Endothelial cell of umbilical vein (primary cell): ENCODE data around the gene ANKS1A. TPM values are rescaled to one million over a fixed set of nuclear protein-coding genes. Genes with fewer than 3 reads are reported as not detected.
A peak's percentile ranks its signal among the peaks of the same experiment; 100 is the strongest.

Experiments
- BruUV-seq: library from RNA; stranded (reverse); fragments of 400-500 nt; replicated peaks from 2 replicates; lab custom pipeline; 2021; lab: Mats Ljungman, UMichigan
- CTCF ChIA-PET: fragments of 300-600, 350-600 bp; sonication (Branson Sonifier 250); formaldehyde crosslinking; loops from one replicate; lab custom pipeline; 2021; ENCODE audit warnings: antibody characterized with exemption, inconsistent platforms; lab: Charles Lee
- POLR2A ChIA-PET: fragments of 300-600, 350-600 bp; sonication (Branson Sonifier 250); formaldehyde crosslinking; loops from one replicate; lab custom pipeline; 2021; ENCODE audit warnings: antibody characterized with exemption, inconsistent platforms; lab: Charles Lee
- DNase-seq: peaks from one replicate; pipeline ENCODE4 v3.0.0-alpha.2; 2011; ENCODE audit warnings: low read depth, low spot score
- FAIRE-seq: peaks from 2 replicates; lab custom pipeline; 2011; peaks lifted over from hg19 to GRCh38; lab: Jason Lieb, UNC
- H2AFZ ChIP-seq: 2 replicates; pipeline ENCODE4 v1.6.0; 2012; ENCODE audit warnings: low read depth, low read length, control low read depth, inconsistent platforms
- H3K27ac ChIP-seq: 2 replicates; pipeline ENCODE4 v1.5.1; 2011; ENCODE audit warnings: low read depth, mild to moderate bottlenecking, control low read depth, low read length, moderate library complexity; ENCODE audit not compliant: insufficient read depth
- H3K27me3 ChIP-seq, 2 experiments: 2 replicates each; pipeline versions ENCODE4 v1.6.0 to v1.6.1; 2011; ENCODE audit warnings: low read length in 2 of 2, mixed read lengths in 1 of 2; ENCODE audit not compliant: control insufficient read depth in 2 of 2, insufficient read depth in 2 of 2
- H3K36me3 ChIP-seq, 2 experiments: 2 replicates in 1 of 2; 3 replicates in 1 of 2; pipeline ENCODE4 v1.5.1; 2011; ENCODE audit warnings: low read length in 2 of 2, mild to moderate bottlenecking in 1 of 2, moderate library complexity in 1 of 2; ENCODE audit not compliant: control insufficient read depth in 2 of 2, insufficient read depth in 2 of 2; ENCODE audit errors: extremely low read depth in 1 of 2
- H3K4me1 ChIP-seq: 3 replicates; pipeline ENCODE4 v1.5.1; 2011; ENCODE audit warnings: mild to moderate bottlenecking, low read length; ENCODE audit not compliant: control insufficient read depth, insufficient read depth; ENCODE audit errors: extremely low read depth
- H3K4me2 ChIP-seq: 2 replicates; pipeline ENCODE4 v1.6.1; 2011; ENCODE audit warnings: low read length, control low read depth, mixed read lengths; ENCODE audit not compliant: insufficient read depth
- H3K4me3 ChIP-seq, 3 experiments: fragments of 200-600 bp in 1 of 3; sonication (generic), shearing (Covaris generic) in 1 of 3; replicated peaks in 1 of 3; 2 replicates each; pipeline ENCODE4 v1.5.1; 2011 to 2016; ENCODE audit warnings: control low read depth in 3 of 3, low read length in 3 of 3, mild to moderate bottlenecking in 2 of 3, inconsistent platforms in 1 of 3, low read depth in 1 of 3, moderate library complexity in 1 of 3; ENCODE audit not compliant: insufficient read depth in 1 of 3
- H3K79me2 ChIP-seq: 2 replicates; pipeline ENCODE4 v1.6.0; 2012; ENCODE audit warnings: low read length, inconsistent platforms; ENCODE audit not compliant: control insufficient read depth, insufficient read depth
- H3K9ac ChIP-seq: replicated peaks from 2 replicates; pipeline ENCODE3; 2011; ENCODE audit warnings: low read length, control low read depth; ENCODE audit not compliant: insufficient read depth; ENCODE audit errors: extremely low read depth
- H3K9me1 ChIP-seq: replicated peaks from 3 replicates; pipeline ENCODE4 v1.6.0; 2011; ENCODE audit warnings: mild to moderate bottlenecking, low read length; ENCODE audit not compliant: control insufficient read depth, insufficient read depth; ENCODE audit errors: extremely low read depth
- H3K9me3 ChIP-seq: replicated peaks from 2 replicates; pipeline ENCODE4 v1.5.1; 2012; ENCODE audit warnings: low read length, inconsistent platforms; ENCODE audit not compliant: control insufficient read depth, insufficient read depth
- H4K20me1 ChIP-seq: replicated peaks from 2 replicates; pipeline ENCODE3; 2011; ENCODE audit warnings: mild to moderate bottlenecking, low read length; ENCODE audit not compliant: control insufficient read depth, insufficient read depth; ENCODE audit errors: extremely low read depth
- EZH2 ChIP-seq: IDR thresholded peaks from 2 replicates; pipeline ENCODE4 v1.6.1; 2012; ENCODE audit warnings: borderline replicate concordance, low read depth, mild to moderate bottlenecking, moderate library complexity, low read length, inconsistent platforms; ENCODE audit not compliant: severe bottlenecking
- FOS ChIP-seq: IDR thresholded peaks from 2 replicates; pipeline ENCODE4 v1.6.1; 2011; ENCODE audit warnings: mild to moderate bottlenecking, low read length, moderate library complexity, borderline replicate concordance; ENCODE audit not compliant: insufficient read depth
- GATA2 ChIP-seq: IDR thresholded peaks from 2 replicates; pipeline ENCODE4 v1.7.0; 2011; ENCODE audit warnings: low read depth, mild to moderate bottlenecking, moderate library complexity, mixed read lengths, low read length; ENCODE audit not compliant: insufficient read length, insufficient read depth
- JUN ChIP-seq: IDR thresholded peaks from 2 replicates; pipeline ENCODE4 v1.6.1; 2011; ENCODE audit warnings: borderline replicate concordance, low read depth; ENCODE audit not compliant: insufficient read length, insufficient read depth
- MYC ChIP-seq: IDR thresholded peaks from one replicate; pipeline ENCODE4 v1.6.1; 2011; ENCODE audit warnings: mild to moderate bottlenecking, low read depth, low read length
- POLR2A ChIP-seq: IDR thresholded peaks from 2 replicates; pipeline ENCODE4 v1.6.1; 2012; ENCODE audit warnings: low read depth, mild to moderate bottlenecking, control low read depth, low read length
- POLR2AphosphoS5 ChIP-seq: IDR thresholded peaks from 2 replicates; pipeline ENCODE4 v1.6.1; 2012; ENCODE audit warnings: low read depth, mild to moderate bottlenecking, control low read depth, low read length, moderate library complexity; ENCODE audit not compliant: insufficient read depth
- dilution Hi-C: fragments of 300-500 bp; cut with MboI; formaldehyde crosslinking; loops from one replicate; pipeline ENCODE4 v1.15.0; 2019; ENCODE audit warnings: low sequenced_read_pairs; ENCODE audit not compliant: extremely low pct_ligation_motif_present
- intact Hi-C: fragments of 100-400 bp; cut with micrococcal nuclease; formaldehyde crosslinking; loops from one replicate; pipeline ENCODE4 v1.10.0; 2022
- polyA plus RNA-seq, 4 experiments: library from polyadenylated mRNA; depleted of rRNA in 3 of 4; stranded (reverse) in 3 of 4; unstranded in 1 of 4; fragments of >200 nt; gene quantifications; 2 replicates each; pipeline versions ENCODE4 v1.2.1 to v1.2.3, GENCODE V29; 2011 to 2012; ENCODE audit warnings: missing spikeins in 1 of 4
- total RNA-seq: library from RNA; stranded (reverse); gene quantifications from 2 replicates; pipeline ENCODE4 v1.2.3, GENCODE V29; 2021
- TF ChIP-seq, protein P1 (sequence below), 2 donors: IDR thresholded peaks; 1 replicate in 1 of 2; 2 replicates in 1 of 2; pipeline ENCODE4 v1.5.1; 2011; ENCODE audit warnings: low read length in 2 of 2, mild to moderate bottlenecking in 2 of 2, moderate library complexity in 2 of 2, control low read depth in 1 of 2, inconsistent platforms in 1 of 2, low read depth in 1 of 2; ENCODE audit not compliant: insufficient read depth in 1 of 2; ENCODE audit errors: extremely low read depth in 1 of 2
- TF ChIP-seq, protein P2 (sequence below): IDR thresholded peaks from 2 replicates; pipeline ENCODE4 v1.6.1; 2011; ENCODE audit not compliant: insufficient read depth, insufficient read length

The ANKS1A gene
- total and polyA plus RNA-seq, 2 donors (not counting 3 experiments of a cell fraction or from before 2014, with no cell fraction given) = 8.9 to 26.1 TPM

DNA sequence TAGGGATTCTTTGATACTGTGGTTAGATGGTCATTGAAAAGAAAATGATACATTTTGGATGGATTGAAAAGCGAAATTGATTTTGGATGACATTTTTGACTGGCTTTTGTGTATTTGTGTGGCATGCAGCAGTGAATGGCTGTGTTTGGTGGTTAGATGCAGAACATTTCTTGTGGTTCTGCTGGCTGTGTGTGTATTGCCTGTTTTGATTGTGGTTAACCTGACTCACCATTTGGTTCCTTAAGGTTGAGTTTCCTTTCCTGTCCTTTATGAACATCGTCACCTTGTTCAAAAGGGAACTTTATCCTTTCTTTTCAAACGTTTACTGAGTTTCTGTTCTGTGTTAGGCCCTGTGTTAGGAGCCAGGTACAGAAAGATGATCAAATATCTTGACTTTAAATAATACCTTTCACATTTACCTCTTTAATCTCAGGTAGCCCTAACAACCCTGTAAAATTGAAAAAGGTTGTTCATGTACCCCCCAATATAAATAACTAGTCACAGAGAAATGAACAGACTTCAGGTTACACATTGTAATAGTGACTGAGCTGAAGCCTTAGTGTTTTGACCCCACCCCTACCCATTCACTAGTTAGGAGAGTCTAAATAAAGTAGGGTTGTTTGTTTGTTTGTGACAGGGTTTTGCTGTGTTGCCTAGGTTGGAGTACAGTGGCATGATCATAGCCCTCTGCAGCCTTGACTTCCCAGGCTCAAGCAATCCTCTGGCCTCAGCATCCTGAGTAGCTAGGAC is 23.8 kb downstream of the ANKS1A start:
- H3K79me2 ChIP-seq = peaks cover 5% of the 10 kb centered on the region
- intact Hi-C loops = no loop called here
- BruUV-seq = no TSS peak
- no peaks in the 10 kb centered on the region for H3K9me1 ChIP-seq
- CTCF ChIA-PET = interaction anchor here (1.2 kb wide), 1 partner anchor 21 kb away, joined by 3 read pairs; no protein-coding TSS in a partner anchor
- H2AFZ ChIP-seq = no peak overlapping the region
- H3K27ac ChIP-seq = peak overlapping the region; percentile 67
- peaks cover 20% of the 10 kb centered on the region for H3K4me1 ChIP-seq
- dilution Hi-C loops = no loop called here
- DNase-seq = peak; percentile 16
- peak overlapping the region; percentile 72 for H3K4me2 ChIP-seq
- TF ChIP-seq FOS (peak; percentile 79), POLR2A (no peak), JUN (peak; percentile 49)
- no peak overlapping the region for H3K4me3 ChIP-seq
- POLR2A ChIA-PET = no interaction called here
- H4K20me1 ChIP-seq = no peaks in the 10 kb centered on the region
- no peaks in the 10 kb centered on the region for H3K36me3 ChIP-seq
- H3K9ac ChIP-seq = no peak overlapping the region
- H3K27me3 ChIP-seq = no peaks in the 10 kb centered on the region
- H3K9me3 ChIP-seq = no peaks in the 10 kb centered on the region
- FAIRE-seq = peak; percentile 33

DNA sequence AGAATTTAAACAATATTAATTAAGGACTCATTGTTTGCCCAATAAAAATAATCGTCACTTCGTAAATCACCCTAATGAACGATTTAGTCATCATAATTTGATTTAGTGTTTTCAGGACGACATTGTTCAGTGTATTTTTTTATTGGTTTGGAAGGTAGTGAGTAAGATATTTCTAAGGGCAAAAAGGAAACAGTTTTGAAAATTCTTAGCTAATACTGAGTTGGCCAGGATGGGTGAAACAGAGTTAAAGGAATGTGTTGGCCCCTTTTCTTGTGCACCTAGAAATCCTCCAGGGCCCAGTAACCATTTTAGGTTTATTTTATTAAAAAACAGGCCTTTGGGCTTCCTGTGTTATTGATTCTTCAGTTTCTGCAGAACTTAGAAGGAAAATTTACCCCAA is 25.3 kb downstream of the ANKS1A start:
- ChIA-PET POLR2A (no interaction called here), CTCF (interaction anchor here (1.2 to 1.7 kb wide), 2 partner anchors 22 to 326 kb away, joined by 3 to 4 read pairs; no protein-coding TSS in a partner anchor)
- intact Hi-C loops = no loop called here
- Histone ChIP-seq H3K27ac (peak overlapping the region; percentile 20), H3K9ac (no peak overlapping the region), H3K79me2 (peaks cover 5% of the 10 kb centered on the region), H3K4me1 (peaks cover 25% of the 10 kb centered on the region), H2AFZ (no peak overlapping the region), H3K9me1 (no peaks in the 10 kb centered on the region), H3K4me2 (peak overlapping the region; percentile 22), H3K36me3 (no peaks in the 10 kb centered on the region), H3K9me3 (no peaks in the 10 kb centered on the region), H4K20me1 (no peaks in the 10 kb centered on the region), H3K27me3 (no peaks in the 10 kb centered on the region), H3K4me3 (no peak overlapping the region)
- dilution Hi-C loops = no loop called here
- BruUV-seq = no TSS peak
- DNase-seq (peak; percentile 12), FAIRE-seq (no peak)
- TF ChIP-seq, protein P1, sequence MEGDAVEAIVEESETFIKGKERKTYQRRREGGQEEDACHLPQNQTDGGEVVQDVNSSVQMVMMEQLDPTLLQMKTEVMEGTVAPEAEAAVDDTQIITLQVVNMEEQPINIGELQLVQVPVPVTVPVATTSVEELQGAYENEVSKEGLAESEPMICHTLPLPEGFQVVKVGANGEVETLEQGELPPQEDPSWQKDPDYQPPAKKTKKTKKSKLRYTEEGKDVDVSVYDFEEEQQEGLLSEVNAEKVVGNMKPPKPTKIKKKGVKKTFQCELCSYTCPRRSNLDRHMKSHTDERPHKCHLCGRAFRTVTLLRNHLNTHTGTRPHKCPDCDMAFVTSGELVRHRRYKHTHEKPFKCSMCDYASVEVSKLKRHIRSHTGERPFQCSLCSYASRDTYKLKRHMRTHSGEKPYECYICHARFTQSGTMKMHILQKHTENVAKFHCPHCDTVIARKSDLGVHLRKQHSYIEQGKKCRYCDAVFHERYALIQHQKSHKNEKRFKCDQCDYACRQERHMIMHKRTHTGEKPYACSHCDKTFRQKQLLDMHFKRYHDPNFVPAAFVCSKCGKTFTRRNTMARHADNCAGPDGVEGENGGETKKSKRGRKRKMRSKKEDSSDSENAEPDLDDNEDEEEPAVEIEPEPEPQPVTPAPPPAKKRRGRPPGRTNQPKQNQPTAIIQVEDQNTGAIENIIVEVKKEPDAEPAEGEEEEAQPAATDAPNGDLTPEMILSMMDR (IDR thresholded peaks at IDR 0.05; ENCODE audit: extremely low read depth in 1 of 2, insufficient read depth in 1 of 2, low read depth in 1 of 2, low read length in 2 of 2) = no peak
- TF ChIP-seq MYC (no peak), EZH2 (no peak), POLR2AphosphoS5 (no peak), GATA2 (no peak), JUN (no peak), FOS (no peak), POLR2A (no peak)
- TF ChIP-seq, protein P2, sequence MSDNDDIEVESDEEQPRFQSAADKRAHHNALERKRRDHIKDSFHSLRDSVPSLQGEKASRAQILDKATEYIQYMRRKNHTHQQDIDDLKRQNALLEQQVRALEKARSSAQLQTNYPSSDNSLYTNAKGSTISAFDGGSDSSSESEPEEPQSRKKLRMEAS = no peak
